C4-2B (cell line): ENCODE results near the gene DGKB.

ENCODE experiments used
- H3K27ac ChIP-seq: fragments of 450-650 bp; 2 replicates; pipeline ENCODE4 v1.5.1; 2017
- ZFX ChIP-seq: fragments of 450-650 bp; IDR thresholded peaks from 2 replicates; pipeline ENCODE4 v1.6.1; 2017
- TF ChIP-seq, protein P1 (sequence below): fragments of 450-650 bp; conservative IDR thresholded peaks from 2 replicates; pipeline ENCODE4 v1.5.1; 2017; ENCODE audit warnings: mild to moderate bottlenecking

DGKB gene

GRCh38 chr7:14751461-14751860 lies 151.1 kb downstream of the DGKB start:
- TF ChIP-seq, protein P1, sequence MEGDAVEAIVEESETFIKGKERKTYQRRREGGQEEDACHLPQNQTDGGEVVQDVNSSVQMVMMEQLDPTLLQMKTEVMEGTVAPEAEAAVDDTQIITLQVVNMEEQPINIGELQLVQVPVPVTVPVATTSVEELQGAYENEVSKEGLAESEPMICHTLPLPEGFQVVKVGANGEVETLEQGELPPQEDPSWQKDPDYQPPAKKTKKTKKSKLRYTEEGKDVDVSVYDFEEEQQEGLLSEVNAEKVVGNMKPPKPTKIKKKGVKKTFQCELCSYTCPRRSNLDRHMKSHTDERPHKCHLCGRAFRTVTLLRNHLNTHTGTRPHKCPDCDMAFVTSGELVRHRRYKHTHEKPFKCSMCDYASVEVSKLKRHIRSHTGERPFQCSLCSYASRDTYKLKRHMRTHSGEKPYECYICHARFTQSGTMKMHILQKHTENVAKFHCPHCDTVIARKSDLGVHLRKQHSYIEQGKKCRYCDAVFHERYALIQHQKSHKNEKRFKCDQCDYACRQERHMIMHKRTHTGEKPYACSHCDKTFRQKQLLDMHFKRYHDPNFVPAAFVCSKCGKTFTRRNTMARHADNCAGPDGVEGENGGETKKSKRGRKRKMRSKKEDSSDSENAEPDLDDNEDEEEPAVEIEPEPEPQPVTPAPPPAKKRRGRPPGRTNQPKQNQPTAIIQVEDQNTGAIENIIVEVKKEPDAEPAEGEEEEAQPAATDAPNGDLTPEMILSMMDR = no peak
- no peak for TF ChIP-seq ZFX
- H3K27ac ChIP-seq = no peak overlapping the region

DNA sequence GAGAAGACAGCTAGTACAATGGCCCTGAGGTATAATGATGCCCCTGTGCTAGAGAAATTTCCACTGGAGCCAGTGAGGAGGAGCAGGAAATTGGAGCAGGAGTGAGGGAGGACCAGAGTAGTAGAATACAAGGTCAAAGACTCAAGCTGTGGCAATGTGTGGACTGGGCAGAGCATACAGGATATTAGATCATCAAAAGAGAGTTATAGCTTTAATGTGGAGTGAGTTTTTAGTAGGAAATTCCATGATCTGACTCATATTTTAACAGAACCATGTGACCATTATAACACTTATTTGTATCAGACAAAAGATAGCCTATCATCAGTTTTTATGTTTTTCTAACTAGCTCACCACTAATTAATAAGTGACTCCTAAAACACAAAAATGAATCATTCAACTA lies 154.1 kb downstream of the DGKB start:
- no peak overlapping the region for H3K27ac ChIP-seq
- TF ChIP-seq ZFX = no peak

- no peak overlapping the region for H3K27ac ChIP-seq
- TF ChIP-seq ZFX = no peak
- TF ChIP-seq, protein P1 = no peak
Observed at GRCh38 chr7:14747701-14748100, 154.8 kb downstream of the DGKB start.

GRCh38 chr7:14745076-14745475 lies 157.5 kb downstream of the DGKB start:
- H3K27ac ChIP-seq = no peak overlapping the region

GRCh38 chr7:14740606-14741005 lies 161.9 kb downstream of the DGKB start:
- no peak for TF ChIP-seq ZFX
- TF ChIP-seq, protein P1 = no peak

More at GRCh38 chr7:14745076-14745475, 157.5 kb downstream of the DGKB start:
- TF ChIP-seq, protein P1 = no peak
- no peak for TF ChIP-seq ZFX

DNA sequence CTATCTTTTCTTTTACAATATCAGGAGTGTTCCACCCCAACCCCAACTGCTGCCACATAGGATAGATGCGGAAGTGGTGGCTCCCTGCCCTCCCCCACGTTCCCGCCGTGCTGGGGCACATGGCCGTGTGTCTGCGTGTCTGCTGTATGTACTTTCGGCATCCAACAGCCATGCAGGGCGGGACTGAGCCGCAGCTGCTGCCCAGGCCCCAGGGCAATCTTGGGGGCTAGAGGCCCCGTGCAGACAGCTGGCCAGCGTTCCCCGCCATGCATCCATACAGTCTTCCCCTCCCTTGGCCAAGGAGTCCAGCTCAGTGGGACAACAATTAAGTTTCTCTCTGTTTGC lies 162.7 kb downstream of the DGKB start:
- no peak overlapping the region for H3K27ac ChIP-seq
- TF ChIP-seq, protein P1 = no peak
- no peak for TF ChIP-seq ZFX

More at GRCh38 chr7:14740606-14741005, 161.9 kb downstream of the DGKB start:
- H3K27ac ChIP-seq = no peak overlapping the region

- TF ChIP-seq ZFX = no peak
- TF ChIP-seq, protein P1 = no peak
Observed at GRCh38 chr7:14739168-14739840, 163.2 kb downstream of the DGKB start.

GRCh38 chr7:14738086-14738485 lies 164.5 kb downstream of the DGKB start:
- no peak for TF ChIP-seq ZFX
- TF ChIP-seq, protein P1 = no peak

More at GRCh38 chr7:14739168-14739840, 163.2 kb downstream of the DGKB start:
- H3K27ac ChIP-seq = no peak overlapping the region

More at GRCh38 chr7:14738086-14738485, 164.5 kb downstream of the DGKB start:
- no peak overlapping the region for H3K27ac ChIP-seq
